H7 (cell line): Measurements from ENCODE around the gene TVP23B. TPM values are rescaled to one million over a fixed set of nuclear protein-coding genes. Genes with fewer than 3 reads are reported as not detected.
A peak's percentile ranks its signal among the peaks of the same experiment; 100 is the strongest.
"Not testable (repeated sequence)": the region's sequence is repeated elsewhere in the genome, so short reads cannot be mapped to it uniquely, and the experiment has no call there.

Source experiments
- DNase-seq: peaks from one replicate; pipeline ENCODE4 v3.0.0; 2012
- H3K27me3 ChIP-seq: 2 replicates; pipeline ENCODE4 v1.6.0; 2011; ENCODE audit warnings: mild to moderate bottlenecking, low read length; ENCODE audit not compliant: control insufficient read depth, insufficient read depth
- H3K36me3 ChIP-seq: replicated peaks from 2 replicates; pipeline ENCODE4 v1.5.1; 2011; ENCODE audit warnings: low read length; ENCODE audit not compliant: control insufficient read depth, insufficient read depth
- H3K4me3 ChIP-seq: 2 replicates; pipeline ENCODE4 v1.5.1; 2011; ENCODE audit warnings: low read depth, mild to moderate bottlenecking, control low read depth, low read length, moderate library complexity; ENCODE audit not compliant: insufficient read depth
- total RNA-seq: library from RNA; depleted of rRNA; stranded (reverse); fragments of >200 nt; shearing (Covaris generic); gene quantifications from 2 replicates; pipeline ENCODE4 v1.2.3, GENCODE V29; 2014

TVP23B gene
- total RNA-seq, 1 experiment from 2014 or later, result 23.7 TPM

GRCh38 chr17:18760221-18760620 is 20.8 kb upstream of the TVP23B start:
- H3K4me3 ChIP-seq, H3K27me3 ChIP-seq, H3K36me3 ChIP-seq, DNase-seq: not testable (repeated sequence)

- H3K36me3 ChIP-seq, H3K27me3 ChIP-seq, H3K4me3 ChIP-seq, DNase-seq: not testable (repeated sequence)
These were observed 10.4 kb upstream of the TVP23B start for GRCh38 chr17:18770572-18770971.

- H3K27me3 ChIP-seq, H3K4me3 ChIP-seq, DNase-seq, H3K36me3 ChIP-seq: not testable (repeated sequence)
These were observed 9.9 kb upstream of the TVP23B start for GRCh38 chr17:18771066-18771465.

GRCh38 chr17:18772471-18772870 is 8.5 kb upstream of the TVP23B start:
- no peak overlapping the region for H3K4me3 ChIP-seq
- DNase-seq, result no peak
- no peaks in the 10 kb centered on the region for H3K36me3 ChIP-seq
- no peaks in the 10 kb centered on the region for H3K27me3 ChIP-seq

- peak overlapping the region; percentile 48 for H3K4me3 ChIP-seq
- not testable (repeated sequence) for DNase-seq, H3K36me3 ChIP-seq, H3K27me3 ChIP-seq
These were observed 822 bp downstream of the TVP23B start for GRCh38 chr17:18781805-18782204.

- not testable (repeated sequence) for H3K27me3 ChIP-seq, DNase-seq, H3K36me3 ChIP-seq, H3K4me3 ChIP-seq
These were observed 5.0 kb downstream of the TVP23B start for GRCh38 chr17:18785933-18786332.

GRCh38 chr17:18786890-18787289 is 5.9 kb downstream of the TVP23B start:
- not testable (repeated sequence) for H3K36me3 ChIP-seq, H3K27me3 ChIP-seq, H3K4me3 ChIP-seq, DNase-seq

- not testable (repeated sequence) for H3K4me3 ChIP-seq, DNase-seq, H3K27me3 ChIP-seq, H3K36me3 ChIP-seq
These were observed 10.4 kb downstream of the TVP23B start for GRCh38 chr17:18791402-18791801.

- H3K4me3 ChIP-seq, DNase-seq, H3K36me3 ChIP-seq, H3K27me3 ChIP-seq: not testable (repeated sequence)
These were observed 13.9 kb downstream of the TVP23B start for GRCh38 chr17:18794841-18795240.

- H3K36me3 ChIP-seq, H3K4me3 ChIP-seq, H3K27me3 ChIP-seq, DNase-seq: not testable (repeated sequence)
These were observed 15.9 kb downstream of the TVP23B start for GRCh38 chr17:18796887-18797286.

- DNase-seq, H3K4me3 ChIP-seq, H3K27me3 ChIP-seq, H3K36me3 ChIP-seq: not testable (repeated sequence)
These were observed 22.7 kb downstream of the TVP23B start for GRCh38 chr17:18803458-18804245.

GRCh38 chr17:18815924-18816323 is 34.9 kb downstream of the TVP23B start:
- not testable (repeated sequence) for H3K4me3 ChIP-seq

GRCh38 chr17:18816489-18817371 is 35.7 kb downstream of the TVP23B start:
- H3K4me3 ChIP-seq, H3K36me3 ChIP-seq, H3K27me3 ChIP-seq: not testable (repeated sequence)
- peak; percentile 17 for DNase-seq

More at GRCh38 chr17:18815924-18816323, 34.9 kb downstream of the TVP23B start:
- DNase-seq, H3K27me3 ChIP-seq, H3K36me3 ChIP-seq: not testable (repeated sequence)

- not testable (repeated sequence) for H3K4me3 ChIP-seq, DNase-seq, H3K27me3 ChIP-seq, H3K36me3 ChIP-seq
These were observed 40.4 kb downstream of the TVP23B start for GRCh38 chr17:18821430-18821829.

GRCh38 chr17:18827613-18828012 is 46.6 kb downstream of the TVP23B start:
- not testable (repeated sequence) for H3K36me3 ChIP-seq, H3K4me3 ChIP-seq, H3K27me3 ChIP-seq, DNase-seq
